ENCODE measurements around the gene NDOR1.
"Not testable (repeated sequence)": the region's sequence is repeated elsewhere in the genome, so short reads cannot be mapped to it uniquely, and the experiment has no call there.

NDOR1 gene

GRCh38 chr9:137243626-137244485 lies 38.4 kb downstream of the NDOR1 start:
- no peak for DNase-seq (ENCODE audit: low spot score)

- peak; percentile 60 for DNase-seq (ENCODE audit: low spot score)
Observed at GRCh38 chr9:137244486-137245449, 39.3 kb downstream of the NDOR1 start.

DNA sequence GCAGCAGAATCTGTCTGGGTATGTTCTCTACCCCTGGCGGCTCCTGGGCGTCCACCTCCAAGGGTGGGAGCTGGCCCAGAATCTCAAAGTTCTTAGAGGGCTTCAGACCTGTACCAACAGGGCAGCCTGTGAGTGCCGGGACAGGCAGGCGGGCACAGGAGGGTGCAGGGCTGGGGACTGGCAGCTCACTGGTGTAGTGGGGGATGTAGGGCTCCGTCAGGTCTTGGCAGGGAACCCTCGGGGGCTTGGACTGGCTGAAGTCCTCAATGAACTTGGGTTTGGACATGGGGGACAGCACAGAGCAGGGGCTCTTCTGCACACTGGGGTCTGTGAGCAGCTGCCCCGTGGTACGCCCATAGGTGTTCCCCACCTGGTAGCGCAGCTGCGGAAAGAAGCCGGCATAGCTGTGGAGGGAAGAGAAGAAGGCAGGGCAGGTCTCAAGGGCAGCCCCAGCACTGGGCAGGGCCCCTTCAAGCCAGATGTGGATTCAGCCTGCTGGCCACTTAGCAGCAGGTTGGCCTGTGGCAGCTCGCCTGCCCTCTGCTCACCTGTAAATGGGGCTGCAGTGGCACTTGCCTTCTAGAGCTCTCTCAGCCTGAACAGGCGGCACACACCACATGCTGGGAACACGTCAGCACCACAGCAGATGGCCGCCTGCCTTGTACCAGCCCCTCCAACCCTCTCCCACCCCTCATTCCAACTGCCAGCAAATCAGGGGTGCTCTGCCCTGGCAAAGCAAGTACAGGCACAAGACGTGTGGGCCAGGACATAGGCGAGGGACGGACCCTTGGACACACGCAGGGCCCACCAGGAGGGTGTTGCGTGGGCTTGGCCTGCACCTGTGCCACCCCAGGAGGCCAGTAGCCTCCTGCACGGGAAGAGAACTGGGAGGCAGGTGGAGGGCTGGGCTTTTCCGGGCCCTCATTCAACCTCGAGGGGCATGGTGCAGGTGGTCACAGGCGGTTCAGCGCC lies 40.2 kb downstream of the NDOR1 start:
- DNase-seq (ENCODE audit: low spot score), result no peak

- DNase-seq (ENCODE audit: low spot score), result no peak
Observed at GRCh38 chr9:137247135-137247915, 41.8 kb downstream of the NDOR1 start.

GRCh38 chr9:137247916-137248175 lies 42.3 kb downstream of the NDOR1 start:
- no peak for DNase-seq (ENCODE audit: low spot score)

- no peak for DNase-seq (ENCODE audit: low spot score)
Observed at GRCh38 chr9:137250329-137251193, 45.1 kb downstream of the NDOR1 start.

GRCh38 chr9:137251194-137251461 lies 45.6 kb downstream of the NDOR1 start, which contains the start of gene STPG3:
Gene STPG3 (plus strand): TSS chr9:137251286. CDS start chr9:137251287, 1 bp downstream.
- no peak for DNase-seq (ENCODE audit: low spot score)

DNA sequence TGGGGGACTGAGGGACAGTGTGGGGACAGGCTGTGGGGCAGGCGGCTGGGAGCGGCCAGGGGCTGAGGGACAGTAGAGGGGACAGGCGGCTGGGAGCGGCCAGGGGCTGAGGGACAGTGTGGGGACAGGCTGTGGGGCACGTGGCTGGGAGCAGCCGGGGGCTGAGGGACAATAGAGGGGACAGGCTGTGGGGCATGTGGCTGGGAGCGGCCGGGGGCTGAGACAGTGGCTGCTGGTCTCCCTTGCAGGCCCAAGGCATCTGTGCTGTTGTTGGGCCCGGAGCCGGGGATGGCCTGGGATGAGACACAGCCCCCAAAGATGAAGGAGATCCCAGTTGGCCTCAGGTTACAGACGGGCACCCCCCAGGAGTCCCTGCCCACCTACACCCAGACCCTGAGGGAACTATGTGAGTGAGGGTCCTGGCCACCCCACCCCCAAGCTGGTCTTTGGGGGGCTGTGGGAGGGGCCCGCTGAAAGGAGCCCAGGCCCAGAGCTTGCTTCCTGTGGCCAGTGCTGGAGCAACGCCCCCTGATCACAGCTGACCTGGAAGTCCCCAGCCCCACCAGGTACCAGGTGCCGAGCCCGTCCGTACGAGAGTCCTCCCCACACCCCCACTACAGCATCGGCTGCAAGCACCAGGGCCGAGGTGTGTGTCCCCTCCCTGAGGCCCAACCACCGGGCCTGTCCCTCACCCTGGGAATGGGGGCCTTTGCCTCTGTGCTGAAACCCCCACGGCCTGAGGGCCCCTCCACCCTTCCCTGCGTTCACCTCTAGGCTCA lies 46.2 kb downstream of the NDOR1 start:
- DNase-seq (ENCODE audit: low spot score), result no peak

DNA sequence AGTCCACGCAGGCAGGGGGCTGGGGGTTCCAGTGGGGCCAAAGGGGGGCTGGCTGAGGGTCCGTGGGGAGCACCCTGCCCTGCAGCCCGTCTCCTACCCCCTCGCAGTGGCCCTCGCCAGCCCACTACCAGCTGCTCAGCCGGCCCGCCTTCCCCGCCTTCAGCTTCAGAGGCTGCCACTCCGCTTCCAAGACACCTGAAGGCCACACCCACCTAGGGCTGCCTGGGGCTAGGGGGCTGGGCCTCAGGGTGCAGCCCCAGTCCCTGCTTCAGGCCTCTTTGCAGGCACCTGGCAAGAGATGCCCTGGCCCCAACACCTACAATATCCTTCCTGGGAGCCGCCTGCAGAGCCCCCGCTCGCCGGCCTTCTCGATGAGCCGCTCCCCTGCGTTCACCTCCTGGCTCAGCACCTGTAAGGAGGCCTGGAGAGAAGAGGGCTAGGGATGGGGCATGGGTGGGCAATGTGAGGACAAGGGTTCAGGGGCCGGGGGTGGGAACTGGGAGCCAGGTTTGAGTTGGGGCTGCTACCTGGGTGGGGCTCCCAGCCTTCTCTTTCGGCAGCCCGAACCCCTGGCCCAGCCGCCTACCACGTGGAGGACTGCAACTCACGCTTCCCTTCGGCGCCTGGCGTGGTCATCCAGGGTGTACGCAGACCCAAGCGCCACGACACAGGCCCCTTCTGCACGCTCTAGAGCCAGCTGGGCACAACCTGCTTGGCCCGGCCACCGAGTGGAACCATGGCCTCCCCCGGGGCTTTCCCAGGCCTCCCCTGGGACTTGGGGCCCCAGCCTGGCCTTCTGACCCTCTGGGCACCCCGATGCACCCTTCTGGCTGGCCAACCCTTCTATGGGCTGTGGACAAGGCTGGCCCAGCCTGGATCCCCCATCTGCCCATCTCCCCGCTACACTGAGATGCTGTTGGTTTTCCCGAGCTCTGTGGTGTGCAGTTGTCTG lies 47.3 kb downstream of the NDOR1 start:
- DNase-seq (ENCODE audit: low spot score), result peak; percentile 79

GRCh38 chr9:137253717-137254623 lies 48.5 kb downstream of the NDOR1 start:
- DNase-seq (ENCODE audit: low spot score), result no peak

DNA sequence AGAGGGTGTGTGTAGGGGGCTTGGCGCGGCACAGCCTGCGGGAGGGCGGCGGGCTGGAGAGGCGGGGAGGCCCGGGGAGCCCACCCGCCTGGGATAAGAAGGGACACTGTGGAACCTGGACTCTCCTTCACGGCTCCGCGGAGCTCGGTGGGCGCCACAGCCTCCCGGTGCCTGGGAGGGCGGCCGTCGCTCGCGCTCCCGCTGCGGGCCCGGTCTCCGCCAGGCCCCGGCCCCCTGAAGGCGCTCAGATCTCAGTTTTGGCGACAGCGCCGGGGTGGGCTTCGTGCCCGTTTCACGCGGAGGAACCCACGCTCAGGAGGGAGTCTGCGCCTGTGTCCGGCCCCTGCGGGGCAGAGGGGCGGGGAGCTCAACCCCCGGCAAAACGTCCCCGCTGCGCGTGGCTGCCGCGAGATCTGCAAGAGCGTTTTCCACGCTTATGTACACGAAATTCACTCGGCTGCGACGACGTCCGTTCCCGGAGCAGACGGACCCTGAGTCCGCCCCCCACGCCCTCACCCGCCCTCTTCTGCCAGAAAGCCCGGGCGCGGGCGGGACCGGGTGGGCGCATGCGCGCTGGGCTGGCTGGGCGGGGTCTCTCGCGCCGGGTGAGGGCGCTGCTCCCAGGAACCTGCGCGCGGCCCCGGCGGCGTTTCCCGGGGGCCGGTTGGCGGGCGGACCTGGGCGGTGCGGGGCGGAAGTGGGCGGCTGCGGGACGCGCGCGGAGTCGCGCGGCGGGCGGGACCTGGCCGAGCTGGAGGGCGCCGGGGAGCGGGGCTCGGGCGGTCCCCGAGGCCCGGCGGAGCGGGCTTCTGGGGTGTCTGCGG lies 49.3 kb downstream of the NDOR1 start, which contains the start of gene NELFB:
TSS of gene NELFB (plus strand) at position 704 of the 824 bp plus-strand sequence.
- DNase-seq (ENCODE audit: low spot score), result peak; percentile 100

DNA sequence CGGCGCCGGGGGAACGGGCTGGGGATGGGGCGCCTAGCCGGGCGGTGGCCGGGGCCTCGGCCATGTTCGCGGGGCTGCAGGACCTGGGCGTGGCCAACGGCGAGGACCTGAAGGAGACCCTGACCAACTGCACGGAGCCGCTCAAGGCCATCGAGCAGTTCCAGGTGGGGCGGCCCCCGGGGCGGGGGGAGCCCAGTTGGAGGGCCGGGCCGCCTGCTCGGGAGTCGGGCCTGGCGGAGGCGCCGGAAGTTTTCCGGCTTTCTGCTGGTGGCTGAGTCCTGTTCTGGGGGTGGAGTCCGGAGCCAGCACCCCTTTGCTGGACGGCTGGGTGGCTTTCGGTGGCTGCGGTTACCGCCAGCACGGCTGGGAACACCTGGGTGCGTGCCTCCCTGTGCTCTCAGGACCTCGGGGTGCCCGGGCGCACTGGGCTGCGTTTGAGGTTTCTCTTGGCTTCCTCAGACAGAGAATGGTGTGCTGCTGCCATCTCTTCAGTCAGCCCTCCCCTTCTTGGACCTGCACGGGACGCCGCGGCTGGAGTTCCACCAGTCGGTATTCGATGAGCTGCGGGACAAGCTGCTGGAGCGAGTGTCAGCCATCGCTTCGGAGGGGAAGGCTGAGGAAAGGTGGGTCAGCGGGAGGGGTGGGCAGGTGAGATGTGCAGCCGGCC lies 50.1 kb downstream of the NDOR1 start:
- DNase-seq (ENCODE audit: low spot score), result no peak

DNA sequence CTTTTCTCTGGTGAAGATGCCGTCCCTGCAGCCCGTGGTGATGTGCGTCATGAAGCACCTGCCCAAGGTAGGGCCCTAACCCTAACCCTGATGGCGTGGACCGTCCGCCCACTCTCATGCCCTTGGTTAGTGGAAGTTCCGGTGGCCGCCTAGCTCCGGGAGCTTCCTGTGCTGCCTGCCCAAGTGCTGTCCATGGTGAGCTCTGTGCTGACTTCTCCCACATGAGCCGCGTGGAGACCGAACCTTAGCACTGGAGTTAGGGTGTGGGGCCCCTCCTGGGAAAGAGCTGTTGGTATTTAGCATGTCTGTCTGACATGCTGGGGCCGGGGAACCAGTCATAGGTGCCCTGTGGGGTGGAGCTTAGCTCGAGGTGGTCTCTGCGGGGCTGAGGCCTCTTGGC lies 50.9 kb downstream of the NDOR1 start:
- no peak for DNase-seq (ENCODE audit: low spot score)

DNA sequence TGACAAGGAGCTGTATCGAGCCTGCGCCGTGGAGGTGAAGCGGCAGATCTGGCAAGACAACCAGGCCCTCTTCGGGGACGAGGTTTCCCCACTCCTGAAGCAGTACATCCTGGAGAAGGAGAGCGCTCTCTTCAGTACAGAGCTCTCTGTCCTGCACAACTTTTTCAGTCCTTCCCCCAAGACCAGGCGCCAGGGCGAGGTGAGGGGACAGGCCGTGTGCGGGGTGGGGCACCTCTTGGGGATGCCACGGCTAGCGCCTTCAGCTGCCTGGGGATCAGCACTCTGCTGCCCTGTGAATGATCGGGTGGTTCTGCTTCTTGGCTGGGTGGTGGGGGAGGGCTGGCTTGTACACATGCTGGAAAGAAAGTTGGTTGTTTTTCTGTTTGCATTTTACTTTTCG lies 51.4 kb downstream of the NDOR1 start:
- no peak for DNase-seq (ENCODE audit: low spot score)

GRCh38 chr9:137262173-137262908 lies 56.8 kb downstream of the NDOR1 start:
- not testable (repeated sequence) for DNase-seq (ENCODE audit: low spot score)

All from iPS-NIHi11 (cell line).